HAP-1 (cell line): ENCODE results near the gene GRIN1.

Experiments used
- DNase-seq, 2 experiments: peaks; one replicate each; pipeline ENCODE4 v3.0.0-alpha.2; 2016 to 2020; ENCODE audit warnings: low spot score in 2 of 2
- H3K27me3 ChIP-seq: fragments of 250-450 bp; sonication (Bioruptor Pico); 2 replicates; pipeline ENCODE4 v1.5.1; 2020; ENCODE audit warnings: low read depth, mild to moderate bottlenecking, moderate library complexity
- H3K36me3 ChIP-seq: fragments of 250-450 bp; sonication (Bioruptor Pico); replicated peaks from 2 replicates; pipeline ENCODE4 v1.5.1; 2020; ENCODE audit warnings: mild to moderate bottlenecking
- H3K4me1 ChIP-seq: fragments of 250-450 bp; sonication (Bioruptor Pico); 2 replicates; pipeline ENCODE4 v1.5.1; 2020; ENCODE audit warnings: mild to moderate bottlenecking
- H3K4me3 ChIP-seq: fragments of 250-450 bp; sonication (Bioruptor Pico); 2 replicates; pipeline ENCODE4 v1.5.1; 2020; ENCODE audit warnings: mild to moderate bottlenecking, moderate library complexity
- H3K9me3 ChIP-seq: fragments of 250-450 bp; sonication (Bioruptor Pico); 2 replicates; pipeline ENCODE4 v1.5.1; 2020; ENCODE audit warnings: mild to moderate bottlenecking, moderate library complexity
- in situ Hi-C: fragments of 300-500 bp; cut with MboI; formaldehyde crosslinking; loops from 3 replicates; pipeline ENCODE4 v1.14.3; 2020; ENCODE audit warnings: low sequenced_read_pairs, inconsistent platforms, mixed read lengths

GRIN1 gene

GRCh38 chr9:137143459-137143858 lies 4.5 kb downstream of the GRIN1 start:
- no peaks in the 10 kb centered on the region for H3K4me1 ChIP-seq
- in situ Hi-C loops, result no loop called here
- no peaks in the 10 kb centered on the region for H3K36me3 ChIP-seq
- peaks cover 62% of the 10 kb centered on the region for H3K27me3 ChIP-seq
- no peak for DNase-seq
- no peak overlapping the region for H3K4me3 ChIP-seq
- no peaks in the 10 kb centered on the region for H3K9me3 ChIP-seq

- Histone ChIP-seq H3K4me3 (no peak overlapping the region), H3K27me3 (peaks cover 40% of the 10 kb centered on the region), H3K36me3 (no peaks in the 10 kb centered on the region), H3K4me1 (peaks cover 8% of the 10 kb centered on the region), H3K9me3 (no peaks in the 10 kb centered on the region)
- in situ Hi-C loops, result no loop called here
- DNase-seq, result no peak
Measured at GRCh38 chr9:137145731-137146526, 7.0 kb downstream of the GRIN1 start.

DNA sequence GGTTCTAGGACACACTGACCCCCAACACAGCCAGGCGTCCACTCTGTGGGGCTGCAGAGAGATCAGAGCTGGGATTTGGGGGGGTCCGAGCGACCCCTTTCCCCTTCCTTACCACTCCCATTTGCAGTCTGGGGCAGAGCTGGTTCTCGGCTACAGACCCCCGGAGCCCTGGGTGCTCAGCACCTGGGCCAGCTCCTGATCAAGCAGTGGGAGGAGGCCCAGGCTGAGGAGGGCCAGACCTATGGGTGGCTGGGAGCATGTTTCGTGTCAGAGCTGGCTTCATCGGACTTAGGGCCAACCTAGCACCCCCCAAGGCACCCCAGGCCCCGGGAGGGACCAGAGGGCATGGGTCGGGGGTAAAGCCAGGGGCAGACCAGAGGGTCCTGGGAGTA lies 7.6 kb downstream of the GRIN1 start:
- Histone ChIP-seq H3K4me1 (peaks cover 10% of the 10 kb centered on the region), H3K9me3 (no peaks in the 10 kb centered on the region), H3K27me3 (peaks cover 34% of the 10 kb centered on the region), H3K4me3 (no peak overlapping the region), H3K36me3 (no peaks in the 10 kb centered on the region)
- no peak for DNase-seq
- in situ Hi-C loops, result no loop called here

DNA sequence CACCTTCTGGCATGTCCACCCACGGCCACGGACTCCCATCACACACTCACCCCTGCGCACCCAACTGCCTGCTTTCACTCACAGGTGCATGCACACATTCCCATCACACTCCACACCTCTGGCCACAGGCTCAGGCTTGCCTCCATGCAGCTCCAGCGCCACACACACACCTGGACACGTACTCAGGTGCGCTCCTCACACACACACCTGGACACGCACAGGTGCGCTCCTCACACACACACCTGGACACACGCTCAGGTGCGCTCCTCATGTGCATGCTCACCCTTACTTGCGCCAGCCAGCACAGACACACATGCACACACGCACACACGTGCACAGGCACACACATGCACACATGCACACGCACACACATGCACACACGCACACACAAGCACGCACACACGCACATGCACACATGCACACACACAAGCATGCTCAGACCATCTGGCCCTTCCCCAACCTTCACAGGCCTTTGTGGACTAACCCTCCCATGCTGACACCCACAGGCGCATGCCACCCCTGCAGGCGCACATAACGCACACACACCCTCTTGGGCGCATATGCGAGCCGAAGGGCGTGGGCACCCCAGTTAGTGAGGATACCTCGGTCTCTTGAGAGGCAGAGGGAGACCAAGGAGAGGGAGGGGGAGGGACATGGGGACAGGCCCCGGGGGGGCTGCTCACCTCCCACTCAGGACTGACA lies 8.3 kb downstream of the GRIN1 start:
- no peak overlapping the region for H3K4me3 ChIP-seq
- H3K4me1 ChIP-seq, result peaks cover 11% of the 10 kb centered on the region
- no peak for DNase-seq
- in situ Hi-C loops, result no loop called here
- no peaks in the 10 kb centered on the region for H3K36me3 ChIP-seq
- H3K27me3 ChIP-seq, result peaks cover 27% of the 10 kb centered on the region
- H3K9me3 ChIP-seq, result no peaks in the 10 kb centered on the region

DNA sequence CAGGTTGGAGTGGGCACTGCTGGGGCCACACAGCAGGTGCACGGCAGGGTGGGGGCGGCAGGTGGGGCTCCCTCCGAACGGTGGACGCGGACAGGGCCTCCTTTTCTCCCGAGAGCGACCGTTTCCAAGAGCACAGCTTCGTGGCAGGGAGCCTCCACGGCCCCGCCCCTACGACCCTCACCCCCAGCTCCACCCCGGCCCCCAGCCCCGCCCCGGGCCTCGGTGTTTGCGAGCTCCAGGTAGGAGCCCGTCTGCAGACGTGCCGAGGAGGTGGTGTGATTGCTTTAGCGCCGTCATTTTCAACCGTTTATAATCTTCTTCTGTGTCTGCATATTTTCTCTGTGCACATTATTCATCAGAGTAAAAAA lies 8.8 kb downstream of the GRIN1 start:
- H3K27me3 ChIP-seq, result peaks cover 24% of the 10 kb centered on the region
- H3K36me3 ChIP-seq, result no peaks in the 10 kb centered on the region
- H3K9me3 ChIP-seq, result no peaks in the 10 kb centered on the region
- no peak for DNase-seq
- peaks cover 11% of the 10 kb centered on the region for H3K4me1 ChIP-seq
- in situ Hi-C loops, result no loop called here
- no peak overlapping the region for H3K4me3 ChIP-seq

DNA sequence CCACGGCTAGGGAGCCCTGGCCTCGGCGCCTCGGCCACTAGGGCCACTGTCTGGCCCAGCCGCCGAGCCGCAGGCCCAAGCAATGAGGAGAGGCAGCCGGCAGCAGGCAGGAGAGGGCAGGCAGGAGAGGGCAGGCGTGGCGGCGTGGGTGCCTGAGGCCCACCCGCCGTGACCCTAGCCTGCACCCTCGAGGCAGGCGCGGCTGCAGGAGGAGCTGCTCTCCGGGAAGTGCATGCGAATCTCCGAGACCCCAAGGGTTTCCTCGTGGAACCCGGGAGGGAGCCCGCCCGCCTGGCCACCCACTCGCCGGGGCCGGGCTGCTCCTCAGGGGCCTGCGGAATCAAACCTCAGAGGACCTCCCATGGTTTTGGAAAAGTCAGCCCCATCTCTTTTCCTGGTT lies 9.3 kb downstream of the GRIN1 start:
- H3K27me3 ChIP-seq, result peaks cover 19% of the 10 kb centered on the region
- H3K4me3 ChIP-seq, result no peak overlapping the region
- no peak for DNase-seq
- in situ Hi-C loops, result no loop called here
- H3K4me1 ChIP-seq, result peaks cover 11% of the 10 kb centered on the region
- no peaks in the 10 kb centered on the region for H3K36me3 ChIP-seq
- H3K9me3 ChIP-seq, result no peaks in the 10 kb centered on the region

GRCh38 chr9:137148661-137149060 lies 9.7 kb downstream of the GRIN1 start:
- no peaks in the 10 kb centered on the region for H3K36me3 ChIP-seq
- in situ Hi-C loops, result no loop called here

DNA sequence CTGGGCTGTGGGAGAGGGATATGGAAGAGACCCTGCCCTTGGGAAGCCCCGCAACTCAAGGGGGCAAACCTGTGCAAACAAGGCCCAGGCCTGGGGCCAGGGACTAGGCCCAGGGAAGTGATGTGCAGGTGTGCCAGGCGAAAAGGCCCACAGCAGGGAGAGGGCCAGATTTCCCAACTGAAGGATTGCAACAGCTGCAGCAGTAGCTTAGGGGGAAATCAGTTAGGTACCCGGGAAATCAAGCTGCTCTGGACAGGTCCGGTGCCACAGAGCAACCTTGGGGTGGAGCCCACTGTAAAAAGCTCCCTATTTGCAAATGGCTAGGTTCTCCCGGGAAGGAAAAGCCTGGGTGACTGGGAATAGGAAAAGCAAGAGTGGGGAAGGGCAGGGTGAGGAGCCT lies 10.4 kb downstream of the GRIN1 start:
- Histone ChIP-seq H3K4me3 (peak overlapping the region; percentile 18), H3K27me3 (peaks cover 9% of the 10 kb centered on the region), H3K9me3 (no peaks in the 10 kb centered on the region), H3K36me3 (no peaks in the 10 kb centered on the region), H3K4me1 (peaks cover 11% of the 10 kb centered on the region)
- in situ Hi-C loops, result no loop called here
- no peak for DNase-seq

More at GRCh38 chr9:137148661-137149060, 9.7 kb downstream of the GRIN1 start:
- H3K4me3 ChIP-seq, result no peak overlapping the region
- DNase-seq, result no peak
- H3K9me3 ChIP-seq, result no peaks in the 10 kb centered on the region
- peaks cover 11% of the 10 kb centered on the region for H3K4me1 ChIP-seq
- peaks cover 15% of the 10 kb centered on the region for H3K27me3 ChIP-seq

GRCh38 chr9:137149942-137150616 lies 11.1 kb downstream of the GRIN1 start:
- peak overlapping the region; percentile 18 for H3K4me3 ChIP-seq
- no peaks in the 10 kb centered on the region for H3K36me3 ChIP-seq
- H3K27me3 ChIP-seq, result peaks cover 9% of the 10 kb centered on the region
- peaks cover 11% of the 10 kb centered on the region for H3K4me1 ChIP-seq
- in situ Hi-C loops, result no loop called here
- no peaks in the 10 kb centered on the region for H3K9me3 ChIP-seq
- DNase-seq, result peak in 1 of 2 experiments; percentile 83

GRCh38 chr9:137150617-137151457 lies 11.9 kb downstream of the GRIN1 start:
- DNase-seq, result peak; percentile 71 to 98
- Histone ChIP-seq H3K4me3 (no peak overlapping the region), H3K4me1 (peaks cover 11% of the 10 kb centered on the region), H3K9me3 (no peaks in the 10 kb centered on the region), H3K27me3 (peaks cover 7% of the 10 kb centered on the region), H3K36me3 (no peaks in the 10 kb centered on the region)
- in situ Hi-C loops, result no loop called here

DNA sequence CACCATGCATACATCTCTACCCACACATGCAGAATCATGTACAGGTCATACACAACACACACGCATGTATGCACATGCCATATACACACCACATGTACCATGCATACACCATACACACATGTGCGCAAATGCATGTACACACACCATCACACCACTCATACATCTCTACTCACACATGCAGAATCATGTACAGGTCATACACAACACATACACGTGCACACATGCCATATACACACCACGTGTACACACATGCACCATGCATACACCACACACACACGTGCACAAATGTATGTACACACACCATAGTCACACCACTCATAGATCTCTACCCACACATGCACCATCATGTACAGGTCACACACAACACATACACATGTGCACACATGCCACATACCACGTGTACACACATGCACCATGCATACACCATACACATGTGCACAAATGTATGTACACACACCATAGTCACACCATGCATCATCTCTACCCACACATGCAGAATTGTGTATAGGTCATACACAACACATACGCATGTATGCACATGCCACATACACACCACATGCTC lies 14.0 kb downstream of the GRIN1 start:
- Histone ChIP-seq H3K27me3 (peaks cover 9% of the 10 kb centered on the region), H3K9me3 (no peaks in the 10 kb centered on the region), H3K36me3 (no peaks in the 10 kb centered on the region), H3K4me3 (no peak overlapping the region), H3K4me1 (peaks cover 11% of the 10 kb centered on the region)
- DNase-seq, result no peak
- in situ Hi-C loops, result no loop called here

DNA sequence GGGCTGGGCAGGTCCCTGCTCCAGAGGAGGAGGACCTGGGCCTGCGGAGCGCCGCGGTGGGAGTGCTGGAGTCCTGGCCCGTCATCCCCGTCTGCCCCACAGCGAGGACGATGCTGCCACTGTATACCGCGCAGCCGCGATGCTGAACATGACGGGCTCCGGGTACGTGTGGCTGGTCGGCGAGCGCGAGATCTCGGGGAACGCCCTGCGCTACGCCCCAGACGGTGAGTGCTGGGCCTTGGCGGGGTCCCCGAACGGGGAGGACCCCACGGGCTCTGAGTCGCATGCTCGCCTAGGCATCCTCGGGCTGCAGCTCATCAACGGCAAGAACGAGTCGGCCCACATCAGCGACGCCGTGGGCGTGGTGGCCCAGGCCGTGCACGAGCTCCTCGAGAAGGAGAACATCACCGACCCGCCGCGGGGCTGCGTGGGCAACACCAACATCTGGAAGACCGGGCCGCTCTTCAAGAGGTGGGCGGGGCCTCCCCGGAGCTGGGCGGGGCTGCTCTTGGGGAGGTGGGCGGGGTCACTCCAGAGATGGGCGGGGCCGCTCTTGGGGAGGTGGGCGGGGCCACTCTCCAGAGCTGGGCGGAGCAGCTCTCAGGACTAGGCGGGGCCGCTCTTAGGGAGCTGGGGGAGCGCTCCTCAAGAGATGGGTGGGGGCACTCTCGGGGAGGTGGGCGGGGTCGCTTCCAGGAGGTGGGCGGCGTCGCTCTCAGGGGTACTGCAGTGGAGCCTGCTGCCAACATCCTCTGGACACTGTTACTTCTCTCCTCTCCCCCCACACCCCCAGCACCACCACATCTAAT lies 17.8 kb downstream of the GRIN1 start:
- in situ Hi-C loops, result no loop called here
- Histone ChIP-seq H3K27me3 (peaks cover 38% of the 10 kb centered on the region), H3K4me3 (peak overlapping the region; percentile 17), H3K36me3 (no peaks in the 10 kb centered on the region), H3K9me3 (no peaks in the 10 kb centered on the region), H3K4me1 (no peaks in the 10 kb centered on the region; the same call in 1 of the 2 replicates)
- peak in 1 of 2 experiments; percentile 73 for DNase-seq
